Measurements from ENCODE around the gene CLPTM1L. TPM values are rescaled to one million over a fixed set of nuclear protein-coding genes. Genes with fewer than 3 reads are reported as not detected.
"Not testable (repeated sequence)": the region's sequence is repeated elsewhere in the genome, so short reads cannot be mapped to it uniquely, and the experiment has no call there.

CLPTM1L gene
- total RNA-seq, 2 donors from 2014 or later: 70.5 to 80.9 TPM

DNA sequence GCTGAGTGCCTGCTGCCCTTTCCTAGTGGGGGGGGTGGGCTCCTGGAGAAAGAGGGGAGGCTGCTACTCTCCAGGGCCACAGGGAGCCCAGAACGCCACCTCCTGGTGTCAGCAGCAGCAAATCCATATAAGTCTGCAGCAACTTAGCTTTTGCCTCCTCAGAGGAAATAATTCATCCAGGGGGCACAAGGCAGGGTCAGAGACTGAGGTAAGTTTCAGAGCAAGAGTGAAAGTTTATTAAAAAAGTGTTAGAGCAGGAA, 4.0 kb upstream of the CLPTM1L start:
- DNase-seq: no peak
- ATAC-seq: no peak
- Mint-ChIP-seq H3K27me3 (peaks cover 4% of the 10 kb centered on the region), H3K36me3 (ENCODE audit: low read depth) (no peaks in the 10 kb centered on the region), H3K27ac (no peak overlapping the region), H3K4me3 (no peak overlapping the region), H3K4me1 (peaks cover 10% of the 10 kb centered on the region)
- H3K9me3 ChIP-seq (ENCODE audit: control insufficient read depth, low read length, poor library complexity, severe bottlenecking): no peaks in the 10 kb centered on the region

DNA sequence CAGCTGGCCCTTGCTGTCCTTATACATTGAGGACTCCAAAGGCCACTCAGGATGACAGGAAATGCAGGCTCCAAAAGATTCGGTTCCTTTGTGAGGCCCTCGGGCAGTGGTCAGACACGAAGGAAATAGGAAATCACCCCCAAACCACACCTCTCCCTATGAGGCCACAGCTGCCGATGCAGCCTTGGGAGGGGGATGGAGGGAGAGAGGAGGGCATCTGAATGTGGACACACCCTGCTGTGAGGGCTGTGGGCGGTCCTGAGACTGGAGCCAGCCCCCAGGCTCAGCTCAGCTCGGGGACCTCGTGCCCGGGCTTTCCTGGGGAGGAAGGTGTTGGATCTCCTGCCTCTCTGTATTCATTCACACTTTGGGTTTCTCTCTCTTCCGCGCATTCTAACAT, 2.7 kb upstream of the CLPTM1L start:
- H3K9me3 ChIP-seq (ENCODE audit: control insufficient read depth, low read length, poor library complexity, severe bottlenecking): no peaks in the 10 kb centered on the region
- DNase-seq (no peak), ATAC-seq (no peak)
- Mint-ChIP-seq H3K27ac (no peak overlapping the region), H3K4me3 (no peak overlapping the region), H3K4me1 (peaks cover 16% of the 10 kb centered on the region), H3K36me3 (ENCODE audit: low read depth) (no peaks in the 10 kb centered on the region), H3K27me3 (peaks cover 4% of the 10 kb centered on the region)

DNA sequence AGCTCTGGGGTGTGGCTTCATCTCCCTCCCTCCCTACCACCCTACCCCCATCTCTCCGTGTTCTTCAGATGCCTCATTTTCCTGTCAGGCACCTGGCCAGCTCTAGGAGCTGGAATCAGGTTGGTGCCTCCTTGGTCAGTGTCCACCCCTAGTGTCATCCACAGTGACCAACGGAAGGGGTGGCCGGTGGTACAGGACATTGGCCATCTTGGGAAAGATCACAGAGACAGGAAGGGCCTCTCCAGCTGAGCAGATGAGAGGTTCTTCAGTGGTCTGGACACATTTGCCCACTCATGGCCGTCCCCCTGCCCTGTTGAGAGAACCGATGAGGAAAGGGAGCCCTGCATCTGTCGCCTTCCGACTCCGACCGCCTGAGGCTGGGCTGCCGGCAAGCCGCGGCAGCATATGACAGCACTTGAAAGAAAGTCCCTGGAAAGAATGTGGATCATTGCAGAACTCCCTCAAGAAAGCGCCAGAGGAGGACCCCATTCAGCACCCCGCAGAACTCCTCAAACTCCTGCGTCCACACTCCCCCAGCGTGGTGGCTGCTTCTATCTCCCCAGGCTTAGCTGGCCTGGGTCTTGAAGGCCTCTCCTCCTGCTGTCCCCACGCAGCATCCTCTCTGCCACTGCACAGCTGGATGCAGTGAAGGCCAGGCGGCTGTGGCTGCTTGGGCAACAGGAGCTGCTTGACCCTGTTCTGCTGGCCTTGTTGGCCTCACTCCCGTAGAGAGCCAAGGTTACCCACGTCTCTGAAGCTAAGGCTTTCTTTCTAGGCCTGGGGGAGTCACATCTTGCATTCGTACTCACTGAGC, 1.9 kb upstream of the CLPTM1L start:
- Mint-ChIP-seq H3K4me3 (no peak overlapping the region), H3K36me3 (ENCODE audit: low read depth) (no peaks in the 10 kb centered on the region), H3K27ac (no peak overlapping the region), H3K27me3 (no peaks in the 10 kb centered on the region), H3K4me1 (peaks cover 16% of the 10 kb centered on the region)
- DNase-seq: no peak
- ATAC-seq: no peak
- H3K9me3 ChIP-seq (ENCODE audit: control insufficient read depth, low read length, poor library complexity, severe bottlenecking): no peaks in the 10 kb centered on the region

DNA sequence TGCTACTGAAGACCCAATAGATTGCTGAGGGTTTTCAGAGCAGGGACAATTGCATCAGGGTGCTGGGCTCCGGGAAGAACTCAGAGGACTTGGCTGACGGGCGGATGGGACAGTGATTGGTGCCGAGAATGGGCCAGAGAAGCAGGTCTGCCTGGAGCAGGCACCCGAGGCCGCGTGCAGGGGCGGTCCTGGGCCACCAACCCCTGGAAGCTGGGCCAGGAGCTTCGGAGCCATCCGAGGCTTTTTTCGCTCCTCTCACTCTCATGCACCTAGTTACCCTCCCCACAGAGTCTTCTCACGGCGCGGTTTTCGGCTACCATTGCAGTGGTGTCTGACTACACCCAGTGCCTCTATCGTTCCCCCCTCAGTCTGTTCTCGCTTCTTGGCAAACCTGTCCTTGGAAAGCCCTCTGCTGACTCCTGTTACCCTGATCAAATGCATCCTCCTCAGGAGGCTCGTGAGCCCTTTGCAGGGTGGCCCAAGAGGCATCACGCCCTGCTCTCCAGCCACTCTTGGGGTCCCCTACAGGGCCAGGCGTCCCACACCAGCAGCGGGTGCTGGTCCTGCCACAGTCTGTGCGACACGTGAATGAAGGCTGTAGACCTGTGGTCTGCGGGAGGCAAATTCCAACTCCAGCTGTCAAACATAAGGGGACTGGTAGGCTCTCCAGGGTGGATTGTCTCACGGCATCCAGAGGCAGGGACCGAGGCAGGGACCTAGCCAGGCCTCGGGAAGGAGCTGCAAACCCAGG, 1.2 kb upstream of the CLPTM1L start:
- Mint-ChIP-seq H3K36me3 (ENCODE audit: low read depth) (no peaks in the 10 kb centered on the region), H3K27me3 (no peaks in the 10 kb centered on the region), H3K27ac (peak overlapping the region; percentile 29), H3K4me3 (peak overlapping the region; percentile 87), H3K4me1 (peaks cover 22% of the 10 kb centered on the region)
- ATAC-seq (no peak), DNase-seq (no peak)
- H3K9me3 ChIP-seq (ENCODE audit: control insufficient read depth, low read length, poor library complexity, severe bottlenecking): no peaks in the 10 kb centered on the region

DNA sequence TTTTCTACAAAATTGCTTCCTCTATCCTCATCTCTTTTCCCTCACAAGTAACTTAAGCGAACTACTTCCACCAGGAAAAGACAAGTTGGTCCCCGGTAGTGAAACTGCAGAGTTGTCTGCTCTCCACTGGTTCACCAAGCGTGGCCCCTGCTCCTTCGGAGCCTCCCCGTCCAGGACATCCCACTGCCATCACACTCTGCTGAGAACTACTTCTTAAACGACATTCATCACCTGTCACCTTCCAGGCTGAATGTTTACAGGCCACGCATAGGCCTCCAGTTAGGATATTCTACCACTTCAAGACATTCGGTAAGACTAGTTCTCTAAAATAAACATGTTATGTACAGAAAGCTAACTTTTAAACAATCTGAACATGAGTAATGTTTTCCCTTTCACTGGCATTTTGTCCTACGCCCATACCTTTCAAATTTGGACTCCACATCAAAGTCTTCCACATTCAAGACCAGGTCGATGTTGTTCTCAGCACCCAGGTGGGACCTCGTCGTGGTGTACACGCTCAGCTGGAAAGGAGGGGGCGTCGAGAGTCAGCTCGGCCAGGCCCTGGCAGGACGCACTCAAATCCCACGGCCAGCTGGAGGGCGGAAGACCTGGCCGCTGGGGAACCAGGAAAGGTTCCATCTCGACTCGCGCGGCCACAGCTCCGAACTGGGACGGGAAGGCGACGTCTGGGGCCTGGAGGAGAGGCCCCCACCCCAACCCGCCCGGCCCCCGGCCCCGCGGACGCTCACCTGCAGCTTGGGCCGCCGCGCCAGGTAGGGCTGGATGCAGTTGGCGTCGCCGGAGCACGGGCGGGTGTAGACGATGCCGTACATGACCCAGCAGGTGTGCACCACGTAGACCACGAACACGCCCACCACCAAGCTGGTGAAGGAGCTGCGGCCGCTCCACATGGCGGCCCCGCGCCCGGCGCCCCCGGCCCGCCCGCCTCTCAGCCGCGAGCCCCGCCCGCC, 683 bp downstream of the CLPTM1L start:
- H3K27ac Mint-ChIP-seq: peak overlapping the region; percentile 77
- no peaks in the 10 kb centered on the region for H3K27me3 Mint-ChIP-seq
- H3K4me3 Mint-ChIP-seq: peak overlapping the region; percentile 89
- ATAC-seq (peak; percentile 48), DNase-seq (no peak)
- H3K36me3 Mint-ChIP-seq (ENCODE audit: low read depth): no peaks in the 10 kb centered on the region
- peaks cover 21% of the 10 kb centered on the region for H3K4me1 Mint-ChIP-seq
- no peaks in the 10 kb centered on the region for H3K9me3 ChIP-seq (ENCODE audit: control insufficient read depth, low read length, poor library complexity, severe bottlenecking)

DNA sequence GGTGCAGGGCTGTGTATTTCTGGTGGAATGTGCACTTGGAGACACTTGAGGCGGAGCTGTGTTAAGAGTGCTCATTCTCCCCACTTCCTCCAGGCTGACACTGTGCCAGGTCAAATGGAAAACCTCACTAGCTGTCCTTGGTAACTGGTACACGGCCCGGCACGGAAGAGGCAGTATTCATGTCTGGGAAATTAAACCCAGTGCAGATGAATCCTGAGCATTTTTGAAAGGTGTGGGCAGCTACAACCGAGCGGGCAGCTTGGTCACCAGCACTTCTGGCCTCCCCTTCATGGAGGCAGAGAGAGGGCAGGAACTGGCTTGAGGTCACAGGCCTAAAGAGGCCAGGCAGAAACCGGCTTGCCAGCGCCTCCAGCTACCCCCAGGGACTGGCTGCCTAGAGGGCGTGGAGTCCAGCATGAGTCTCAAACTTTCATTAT, 1.6 kb downstream of the CLPTM1L start:
- Mint-ChIP-seq H3K4me3 (peak overlapping the region; percentile 89), H3K36me3 (ENCODE audit: low read depth) (no peaks in the 10 kb centered on the region), H3K4me1 (peaks cover 21% of the 10 kb centered on the region), H3K27ac (no peak overlapping the region), H3K27me3 (no peaks in the 10 kb centered on the region)
- DNase-seq (no peak), ATAC-seq (no peak)
- no peaks in the 10 kb centered on the region for H3K9me3 ChIP-seq (ENCODE audit: control insufficient read depth, low read length, poor library complexity, severe bottlenecking)

DNA sequence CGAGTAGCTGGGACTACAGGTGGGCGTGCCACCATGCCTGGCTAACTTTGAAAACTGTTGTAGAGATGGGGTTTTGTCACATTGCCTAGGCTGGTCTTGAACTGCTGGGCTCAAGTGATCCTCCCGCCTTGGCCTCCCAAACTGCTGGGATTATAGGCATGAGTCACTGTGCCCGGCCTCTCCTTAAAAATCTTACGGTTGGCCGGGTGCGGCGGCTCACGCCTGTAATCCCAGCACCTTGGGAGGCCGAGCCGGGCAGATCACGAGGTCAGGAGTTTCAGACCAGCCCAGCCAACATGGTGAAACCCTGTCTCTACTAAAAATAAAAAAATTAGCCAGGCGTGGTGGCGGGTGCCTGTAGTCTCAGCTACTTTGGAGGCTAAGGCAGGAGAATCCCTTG, 2.2 kb downstream of the CLPTM1L start:
- H3K36me3 Mint-ChIP-seq (ENCODE audit: low read depth); DNase-seq; H3K27me3 Mint-ChIP-seq; H3K9me3 ChIP-seq (ENCODE audit: control insufficient read depth, low read length, poor library complexity, severe bottlenecking); H3K4me3 Mint-ChIP-seq; ATAC-seq; H3K27ac Mint-ChIP-seq: not testable (repeated sequence)
- peaks cover 21% of the 10 kb centered on the region for H3K4me1 Mint-ChIP-seq

DNA sequence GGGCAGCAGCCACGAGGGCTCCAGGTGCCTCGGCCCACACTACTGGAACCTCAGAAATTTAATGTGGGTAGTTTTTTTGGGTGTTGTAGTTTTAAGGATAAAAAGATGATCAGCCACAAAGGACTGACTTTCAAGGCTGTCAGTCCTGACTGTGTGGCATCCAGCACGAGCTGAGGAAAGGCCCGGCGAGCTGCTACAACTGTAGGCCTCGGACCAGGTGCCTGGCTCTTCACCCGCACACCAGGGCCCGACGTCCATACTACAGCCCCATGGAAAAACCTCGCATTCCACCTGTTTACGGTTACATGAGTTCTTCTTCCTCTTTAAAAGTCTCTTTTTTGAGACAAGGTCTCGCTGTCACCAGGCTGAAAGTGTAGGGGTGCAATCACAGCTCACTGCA, 2.6 kb downstream of the CLPTM1L start:
- Mint-ChIP-seq H3K36me3 (ENCODE audit: low read depth) (no peaks in the 10 kb centered on the region), H3K27me3 (no peaks in the 10 kb centered on the region), H3K4me3 (no peak overlapping the region), H3K4me1 (peaks cover 21% of the 10 kb centered on the region), H3K27ac (no peak overlapping the region)
- no peaks in the 10 kb centered on the region for H3K9me3 ChIP-seq (ENCODE audit: control insufficient read depth, low read length, poor library complexity, severe bottlenecking)
- ATAC-seq: no peak
- no peak for DNase-seq

DNA sequence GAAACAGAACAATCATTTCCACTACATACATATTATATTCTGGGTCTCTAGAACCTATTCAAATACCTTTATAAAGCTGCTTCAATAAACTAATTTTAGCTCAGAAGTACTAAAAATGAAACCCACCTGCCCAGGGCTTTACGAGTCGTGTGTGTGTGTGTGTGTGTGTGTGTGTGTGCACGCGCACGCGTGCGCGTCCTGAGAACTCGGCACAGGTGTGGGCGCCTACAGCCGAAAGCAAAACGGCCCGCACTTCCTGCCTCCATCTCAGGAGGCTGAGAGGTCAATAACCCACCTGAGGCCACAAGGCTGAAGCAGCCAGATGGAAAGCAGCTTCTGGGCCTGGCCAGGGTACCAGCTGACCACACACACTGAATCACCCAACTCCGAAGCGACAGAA, 3.0 kb downstream of the CLPTM1L start:
- Mint-ChIP-seq H3K27me3 (no peaks in the 10 kb centered on the region), H3K36me3 (ENCODE audit: low read depth) (no peaks in the 10 kb centered on the region), H3K4me1 (peaks cover 21% of the 10 kb centered on the region), H3K27ac (no peak overlapping the region), H3K4me3 (no peak overlapping the region)
- DNase-seq (no peak), ATAC-seq (no peak)
- no peaks in the 10 kb centered on the region for H3K9me3 ChIP-seq (ENCODE audit: control insufficient read depth, low read length, poor library complexity, severe bottlenecking)

DNA sequence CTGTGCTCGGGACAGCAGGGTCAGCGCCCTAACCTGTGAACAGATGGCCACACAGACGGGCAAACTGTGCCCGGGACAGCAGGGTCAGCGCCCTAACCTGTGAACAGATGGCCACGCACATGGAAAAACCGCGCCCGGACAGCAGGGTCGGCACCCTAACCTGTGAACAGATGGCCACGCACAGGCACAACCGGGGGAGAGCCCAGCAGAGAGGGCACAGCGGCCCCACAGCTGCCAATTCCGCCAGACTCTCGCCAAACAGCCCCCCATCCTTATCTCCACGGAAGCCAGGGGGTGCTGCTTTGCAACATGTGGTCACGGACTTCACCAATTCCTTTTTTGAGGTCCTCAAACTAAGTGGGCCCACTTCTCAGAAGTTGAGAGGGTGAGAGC, 5.1 kb downstream of the CLPTM1L start:
- not testable (repeated sequence) for DNase-seq; H3K4me3 Mint-ChIP-seq; H3K27ac Mint-ChIP-seq; H3K27me3 Mint-ChIP-seq; H3K36me3 Mint-ChIP-seq (ENCODE audit: low read depth); ATAC-seq; H3K9me3 ChIP-seq (ENCODE audit: control insufficient read depth, low read length, poor library complexity, severe bottlenecking)
- peaks cover 20% of the 10 kb centered on the region for H3K4me1 Mint-ChIP-seq

DNA sequence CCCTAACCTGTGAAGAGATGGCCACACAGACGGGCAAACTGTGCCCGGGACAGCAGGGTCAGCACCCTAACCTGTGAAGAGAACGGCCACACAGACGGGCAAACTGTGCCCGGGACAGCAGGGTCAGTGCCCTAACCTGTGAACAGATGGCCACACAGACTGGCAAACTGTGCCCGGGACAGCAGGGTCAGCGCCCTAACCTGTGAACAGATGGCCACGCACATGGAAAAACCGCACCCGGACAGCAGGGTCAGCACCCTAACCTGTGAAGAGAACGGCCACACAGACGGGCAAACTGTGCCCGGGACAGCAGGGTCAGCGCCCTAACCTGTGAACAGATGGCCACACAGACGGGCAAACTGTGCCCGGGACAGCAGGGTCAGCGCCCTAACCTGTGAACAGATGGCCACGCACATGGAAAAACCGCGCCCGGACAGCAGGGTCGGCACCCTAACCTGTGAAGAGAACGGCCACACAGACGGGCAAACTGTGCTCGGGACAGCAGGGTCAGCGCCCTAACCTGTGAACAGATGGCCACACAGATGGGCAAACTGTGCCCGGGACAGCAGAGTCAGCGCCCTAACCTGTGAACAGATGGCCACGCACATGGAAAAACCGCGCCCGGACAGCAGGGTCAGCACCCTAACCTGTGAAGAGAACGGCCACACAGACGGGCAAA, 5.6 kb downstream of the CLPTM1L start:
- ATAC-seq; H3K9me3 ChIP-seq (ENCODE audit: control insufficient read depth, low read length, poor library complexity, severe bottlenecking); H3K4me3 Mint-ChIP-seq; H3K36me3 Mint-ChIP-seq (ENCODE audit: low read depth); H3K27me3 Mint-ChIP-seq; DNase-seq; H3K27ac Mint-ChIP-seq: not testable (repeated sequence)
- H3K4me1 Mint-ChIP-seq: peaks cover 19% of the 10 kb centered on the region

DNA sequence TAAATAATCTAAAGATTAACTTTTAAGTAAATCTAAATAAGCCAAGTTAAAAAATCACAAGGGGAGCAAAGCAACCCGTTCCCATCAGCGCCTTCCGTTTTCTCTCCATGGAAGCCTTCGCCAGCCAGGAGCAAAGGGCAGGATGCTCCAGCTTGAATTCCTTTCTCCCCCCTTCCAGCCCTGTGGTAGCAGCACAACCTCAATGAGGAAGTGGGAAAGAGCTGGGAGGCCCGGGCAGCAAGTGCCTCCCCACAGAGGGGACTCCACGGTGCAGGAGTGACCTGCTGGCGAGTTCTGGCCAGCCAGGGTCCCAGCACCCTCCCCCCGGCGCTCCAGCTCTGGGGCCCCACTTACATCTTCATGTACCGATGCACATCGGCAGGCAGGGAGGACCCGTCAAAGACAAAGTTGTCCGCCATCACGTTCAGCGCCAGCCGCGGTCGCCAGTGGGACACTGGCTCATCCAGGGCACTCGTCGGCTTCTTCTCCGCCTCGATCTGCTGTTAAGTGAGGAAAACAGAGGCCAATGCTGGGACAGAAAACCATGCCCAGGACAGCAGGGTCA, 6.3 kb downstream of the CLPTM1L start:
- Mint-ChIP-seq H3K27ac (no peak overlapping the region), H3K4me3 (no peak overlapping the region), H3K4me1 (peaks cover 14% of the 10 kb centered on the region), H3K27me3 (no peaks in the 10 kb centered on the region), H3K36me3 (ENCODE audit: low read depth) (peaks cover 2% of the 10 kb centered on the region)
- ATAC-seq (no peak), DNase-seq (no peak)
- no peaks in the 10 kb centered on the region for H3K9me3 ChIP-seq (ENCODE audit: control insufficient read depth, low read length, poor library complexity, severe bottlenecking)

Measured in T-helper 17 cell (primary cell).